Karpas-422 (cell line): ENCODE measurements around the gene RAB41. TPM values are rescaled to one million over a fixed set of nuclear protein-coding genes. Genes with fewer than 3 reads are reported as not detected.

Source experiments
- DNase-seq: peaks from one replicate; pipeline ENCODE4 v3.0.0-alpha.2; 2015
- H2AFZ ChIP-seq: fragments of 200-600 bp; sonication (generic); 2 replicates; pipeline ENCODE4 v1.6.1; 2014; ENCODE audit warnings: antibody characterized with exemption, low read length, mixed read lengths
- H3K27ac ChIP-seq: fragments of 200-600 bp; sonication (generic); 2 replicates; pipeline ENCODE4 v1.5.1; 2014; ENCODE audit warnings: mild to moderate bottlenecking, low read length, moderate library complexity
- H3K27me3 ChIP-seq: fragments of 200-600 bp; sonication (generic); 2 replicates; pipeline ENCODE4 v1.6.1; 2014; ENCODE audit warnings: low read length, mixed read lengths
- H3K36me3 ChIP-seq: fragments of 200-600 bp; sonication (generic); 2 replicates; pipeline ENCODE4 v1.6.1; 2014; ENCODE audit warnings: low read length, mixed read lengths; ENCODE audit not compliant: insufficient read depth
- H3K4me1 ChIP-seq: fragments of 200-600 bp; sonication (generic); 2 replicates; pipeline ENCODE4 v1.6.1; 2014; ENCODE audit warnings: mild to moderate bottlenecking, low read length, mixed read lengths
- H3K4me2 ChIP-seq: fragments of 200-600 bp; sonication (generic); 2 replicates; pipeline ENCODE4 v1.6.1; 2014; ENCODE audit warnings: low read length, low read depth, mild to moderate bottlenecking; ENCODE audit not compliant: poor library complexity, severe bottlenecking
- H3K4me3 ChIP-seq: fragments of 200-600 bp; sonication (generic); 2 replicates; pipeline ENCODE4 v1.5.1; 2014; ENCODE audit warnings: mild to moderate bottlenecking, antibody characterized with exemption, low read length, mixed read lengths
- H3K79me2 ChIP-seq: fragments of 200-600 bp; sonication (generic); 2 replicates; pipeline ENCODE4 v1.6.1; 2014; ENCODE audit warnings: mild to moderate bottlenecking, low read length, mixed read lengths
- H3K9ac ChIP-seq: fragments of 200-600 bp; sonication (generic); 2 replicates; pipeline ENCODE4 v1.6.0; 2014; ENCODE audit warnings: low read length
- H3K9me2 ChIP-seq: fragments of 200-600 bp; sonication (generic), shearing (Covaris generic); replicated peaks from 2 replicates; pipeline ENCODE4 v1.6.0; 2014; ENCODE audit warnings: mild to moderate bottlenecking, low read length, moderate library complexity; ENCODE audit not compliant: insufficient read depth
- H3K9me3 ChIP-seq: fragments of 300-700, 200-600 bp; sonication (generic); 2 replicates; pipeline ENCODE4 v1.6.1; 2014; ENCODE audit warnings: low read length, mixed read lengths
- H4K20me1 ChIP-seq: fragments of 200-600 bp; sonication (generic); 2 replicates; pipeline ENCODE4 v1.6.1; 2014; ENCODE audit warnings: mild to moderate bottlenecking, antibody characterized with exemption, low read length, low read depth; ENCODE audit not compliant: insufficient read depth
- total RNA-seq: library from RNA; depleted of rRNA; stranded (reverse); fragments of >200 nt; shearing (Covaris generic); gene quantifications from 2 replicates; pipeline ENCODE4 v1.2.3, GENCODE V29; 2014; ENCODE audit warnings: low replicate concordance

Gene RAB41
- total RNA-seq, 1 experiment from 2014 or later = not detected

- no peak overlapping the region for H3K4me3 ChIP-seq
- no peaks in the 10 kb centered on the region for H3K36me3 ChIP-seq
- H3K9ac ChIP-seq = no peak overlapping the region
- H3K9me3 ChIP-seq = no peaks in the 10 kb centered on the region
- H3K27ac ChIP-seq = no peak overlapping the region
- no peak overlapping the region for H2AFZ ChIP-seq
- H3K27me3 ChIP-seq = no peaks in the 10 kb centered on the region
- DNase-seq = no peak
- H3K4me2 ChIP-seq = no peak overlapping the region
- H4K20me1 ChIP-seq = no peaks in the 10 kb centered on the region
- H3K79me2 ChIP-seq = no peaks in the 10 kb centered on the region
- H3K9me2 ChIP-seq = no peaks in the 10 kb centered on the region
- H3K4me1 ChIP-seq = no peaks in the 10 kb centered on the region
Observed at GRCh38 chrX:70253377-70254062, 28.5 kb upstream of the RAB41 start.

GRCh38 chrX:70254063-70254400, 27.9 kb upstream of the RAB41 start:
- H3K79me2 ChIP-seq = no peaks in the 10 kb centered on the region
- no peak overlapping the region for H3K4me2 ChIP-seq
- H3K9me2 ChIP-seq = no peaks in the 10 kb centered on the region
- H2AFZ ChIP-seq = no peak overlapping the region
- no peaks in the 10 kb centered on the region for H3K27me3 ChIP-seq
- no peaks in the 10 kb centered on the region for H3K4me1 ChIP-seq
- H3K9ac ChIP-seq = no peak overlapping the region
- DNase-seq = no peak
- H3K4me3 ChIP-seq = no peak overlapping the region
- no peaks in the 10 kb centered on the region for H3K9me3 ChIP-seq
- no peak overlapping the region for H3K27ac ChIP-seq
- no peaks in the 10 kb centered on the region for H3K36me3 ChIP-seq
- no peaks in the 10 kb centered on the region for H4K20me1 ChIP-seq

- Histone ChIP-seq H3K9me3 (no peaks in the 10 kb centered on the region), H3K4me3 (no peak overlapping the region), H3K9me2 (no peaks in the 10 kb centered on the region), H3K79me2 (no peaks in the 10 kb centered on the region), H3K9ac (no peak overlapping the region), H4K20me1 (no peaks in the 10 kb centered on the region), H3K4me1 (no peaks in the 10 kb centered on the region), H3K27me3 (no peaks in the 10 kb centered on the region), H2AFZ (no peak overlapping the region), H3K27ac (no peak overlapping the region), H3K36me3 (no peaks in the 10 kb centered on the region), H3K4me2 (no peak overlapping the region)
- DNase-seq = no peak
Observed at GRCh38 chrX:70254909-70255308, 27.1 kb upstream of the RAB41 start.

GRCh38 chrX:70255452-70255851, 26.5 kb upstream of the RAB41 start:
- Histone ChIP-seq H3K4me1 (no peaks in the 10 kb centered on the region), H3K27me3 (no peaks in the 10 kb centered on the region), H3K27ac (no peak overlapping the region), H3K9me2 (no peaks in the 10 kb centered on the region), H2AFZ (no peak overlapping the region), H3K4me2 (no peak overlapping the region), H3K4me3 (no peak overlapping the region), H3K79me2 (no peaks in the 10 kb centered on the region), H3K9me3 (no peaks in the 10 kb centered on the region), H3K36me3 (no peaks in the 10 kb centered on the region), H4K20me1 (no peaks in the 10 kb centered on the region), H3K9ac (no peak overlapping the region)
- DNase-seq = no peak

GRCh38 chrX:70257423-70258288, 24.3 kb upstream of the RAB41 start:
- Histone ChIP-seq H3K9ac (no peak overlapping the region), H2AFZ (no peak overlapping the region), H3K79me2 (no peaks in the 10 kb centered on the region), H3K4me1 (no peaks in the 10 kb centered on the region), H3K36me3 (no peaks in the 10 kb centered on the region), H3K4me2 (no peak overlapping the region), H3K27me3 (no peaks in the 10 kb centered on the region), H3K9me2 (no peaks in the 10 kb centered on the region), H3K27ac (no peak overlapping the region), H3K4me3 (no peak overlapping the region), H4K20me1 (no peaks in the 10 kb centered on the region), H3K9me3 (no peaks in the 10 kb centered on the region)
- DNase-seq = no peak

- H3K4me2 ChIP-seq = no peak within 1 kb of the TSS
- no peaks in the 10 kb centered on the region for H4K20me1 ChIP-seq
- no peak within 1 kb of the TSS for H2AFZ ChIP-seq
- H3K9ac ChIP-seq = no peak within 1 kb of the TSS
- DNase-seq = no peak
- H3K36me3 ChIP-seq = no peaks in the 10 kb centered on the region
- H3K9me3 ChIP-seq = no peaks in the 10 kb centered on the region
- H3K27ac ChIP-seq = no peak within 1 kb of the TSS
- no peaks in the 10 kb centered on the region for H3K79me2 ChIP-seq
- H3K4me3 ChIP-seq = no peak within 1 kb of the TSS
- no peaks in the 10 kb centered on the region for H3K4me1 ChIP-seq
- H3K27me3 ChIP-seq = no peaks in the 10 kb centered on the region
- H3K9me2 ChIP-seq = no peaks in the 10 kb centered on the region
Observed at GRCh38 chrX:70260104-70260503, 21.9 kb upstream of the RAB41 start, which contains the start of gene P2RY4. Gene P2RY4, minus strand, starts transcription at chrX:70260204. Its CDS starts 580 bp downstream, at chrX:70259624.

- Histone ChIP-seq H3K4me2 (no peak overlapping the region), H4K20me1 (no peaks in the 10 kb centered on the region), H3K79me2 (no peaks in the 10 kb centered on the region), H3K9me2 (no peaks in the 10 kb centered on the region), H3K9ac (no peak overlapping the region), H3K27me3 (no peaks in the 10 kb centered on the region), H3K4me3 (no peak overlapping the region), H3K9me3 (no peaks in the 10 kb centered on the region), H2AFZ (no peak overlapping the region), H3K27ac (no peak overlapping the region), H3K36me3 (no peaks in the 10 kb centered on the region), H3K4me1 (no peaks in the 10 kb centered on the region)
- DNase-seq = peak; percentile 80
Observed at GRCh38 chrX:70262952-70263567, 18.9 kb upstream of the RAB41 start.

- H3K9me3 ChIP-seq = no peaks in the 10 kb centered on the region
- H3K27me3 ChIP-seq = no peaks in the 10 kb centered on the region
- no peaks in the 10 kb centered on the region for H4K20me1 ChIP-seq
- H3K9me2 ChIP-seq = no peaks in the 10 kb centered on the region
- no peaks in the 10 kb centered on the region for H3K4me1 ChIP-seq
- no peak for DNase-seq
- no peaks in the 10 kb centered on the region for H3K36me3 ChIP-seq
- no peak overlapping the region for H3K4me2 ChIP-seq
- H3K27ac ChIP-seq = no peak overlapping the region
- no peak overlapping the region for H3K4me3 ChIP-seq
- H3K79me2 ChIP-seq = no peaks in the 10 kb centered on the region
- no peak overlapping the region for H3K9ac ChIP-seq
- no peak overlapping the region for H2AFZ ChIP-seq
Observed at GRCh38 chrX:70264784-70265183, 17.2 kb upstream of the RAB41 start.
